NB4 (cell line): ENCODE data around the gene PTPRD.

Source experiments
- MYC ChIP-seq: IDR thresholded peaks from 2 replicates; pipeline ENCODE4 v1.6.1; 2011; ENCODE audit warnings: low read depth, low read length
- POLR2A ChIP-seq: IDR thresholded peaks from 2 replicates; pipeline ENCODE4 v1.6.1; 2011; ENCODE audit warnings: mild to moderate bottlenecking; ENCODE audit not compliant: insufficient read length; ENCODE audit errors: extremely low read depth
- TF ChIP-seq, protein P1 (sequence below): IDR thresholded peaks from one replicate; pipeline ENCODE4 v1.5.1; 2012; ENCODE audit warnings: low read depth, low read length
- TF ChIP-seq, protein P2 (sequence below): IDR thresholded peaks from 2 replicates; pipeline ENCODE4 v1.6.1; 2011; ENCODE audit warnings: low read depth, low read length

DNA sequence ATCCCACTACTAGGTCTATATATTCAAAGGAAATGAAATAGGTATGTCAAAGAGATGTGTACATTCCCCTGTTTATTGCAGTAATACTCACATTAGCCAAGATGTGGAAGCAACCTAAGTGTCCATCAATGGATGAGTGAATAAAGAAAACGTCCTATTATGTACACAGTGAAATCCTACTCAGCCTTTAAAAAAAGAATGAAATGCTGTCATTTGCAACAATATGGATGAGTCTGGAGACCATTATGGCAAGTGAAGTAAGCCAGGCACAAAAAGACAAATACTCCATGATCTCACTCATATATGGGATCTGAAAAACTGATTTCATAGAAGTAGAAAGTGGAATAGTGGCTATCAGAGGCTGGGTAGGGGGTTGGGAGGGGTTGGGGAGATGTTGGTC lies 1904.1 kb downstream of the PTPRD start:
- TF ChIP-seq, protein P1, sequence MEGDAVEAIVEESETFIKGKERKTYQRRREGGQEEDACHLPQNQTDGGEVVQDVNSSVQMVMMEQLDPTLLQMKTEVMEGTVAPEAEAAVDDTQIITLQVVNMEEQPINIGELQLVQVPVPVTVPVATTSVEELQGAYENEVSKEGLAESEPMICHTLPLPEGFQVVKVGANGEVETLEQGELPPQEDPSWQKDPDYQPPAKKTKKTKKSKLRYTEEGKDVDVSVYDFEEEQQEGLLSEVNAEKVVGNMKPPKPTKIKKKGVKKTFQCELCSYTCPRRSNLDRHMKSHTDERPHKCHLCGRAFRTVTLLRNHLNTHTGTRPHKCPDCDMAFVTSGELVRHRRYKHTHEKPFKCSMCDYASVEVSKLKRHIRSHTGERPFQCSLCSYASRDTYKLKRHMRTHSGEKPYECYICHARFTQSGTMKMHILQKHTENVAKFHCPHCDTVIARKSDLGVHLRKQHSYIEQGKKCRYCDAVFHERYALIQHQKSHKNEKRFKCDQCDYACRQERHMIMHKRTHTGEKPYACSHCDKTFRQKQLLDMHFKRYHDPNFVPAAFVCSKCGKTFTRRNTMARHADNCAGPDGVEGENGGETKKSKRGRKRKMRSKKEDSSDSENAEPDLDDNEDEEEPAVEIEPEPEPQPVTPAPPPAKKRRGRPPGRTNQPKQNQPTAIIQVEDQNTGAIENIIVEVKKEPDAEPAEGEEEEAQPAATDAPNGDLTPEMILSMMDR = no peak
- TF ChIP-seq POLR2A = no peak
- TF ChIP-seq, protein P2, sequence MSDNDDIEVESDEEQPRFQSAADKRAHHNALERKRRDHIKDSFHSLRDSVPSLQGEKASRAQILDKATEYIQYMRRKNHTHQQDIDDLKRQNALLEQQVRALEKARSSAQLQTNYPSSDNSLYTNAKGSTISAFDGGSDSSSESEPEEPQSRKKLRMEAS = no peak
- TF ChIP-seq MYC = no peak
